ENCODE results near the gene FAN1. TPM values are rescaled to one million over a fixed set of nuclear protein-coding genes. Genes with fewer than 3 reads are reported as not detected.

FAN1 gene
- total RNA-seq (2022; extraction: Qiagen RNA extraction; ENCODE audit: low read depth), result 11.3 to 16.8 TPM (median 12.5 TPM) in 5 replicates

GRCh38 chr15:30903497-30904187 is at the start of gene FAN1:
FAN1 (plus strand) TSS chr15:30903915; CDS start chr15:30904664, 749 bp downstream.

GRCh38 chr15:30991255-30992235 is 87.8 kb downstream of the FAN1 start, which contains the start of gene MTMR10:
MTMR10 (minus strand) TSS chr15:30991628; CDS start chr15:30991506, 122 bp downstream.

Other genes with a start within 250 kb of the FAN1 start
- 10.6 to 17.5 TPM (median 13.1 TPM) in 5 replicates for gene MTMR10, start 87.7 kb downstream of the FAN1 start, total RNA-seq (2022; extraction: Qiagen RNA extraction; ENCODE audit: low read depth)
- not detected in 5 replicates for gene TRPM1, start 197.8 kb downstream of the FAN1 start, total RNA-seq (2022; extraction: Qiagen RNA extraction; ENCODE audit: low read depth)

Measured in A549 treated with CpdA at 1 μM for 4 hours (cell line).